Measurements from ENCODE around the gene SOBP. TPM values are rescaled to one million over a fixed set of nuclear protein-coding genes. Genes with fewer than 3 reads are reported as not detected.
"Not testable (repeated sequence)": the region's sequence is repeated elsewhere in the genome, so short reads cannot be mapped to it uniquely, and the experiment has no call there.

The SOBP gene
- total and polyA plus RNA-seq, 2 donors (not counting 1 experiment from before 2014, with no cell fraction given), result 2.7 to 6.3 TPM

GRCh38 chr6:107547451-107547840 is 57.5 kb downstream of the SOBP start:
- no peak overlapping the region for H2AFZ ChIP-seq (ENCODE audit: low read length)
- H3K27ac ChIP-seq (ENCODE audit: insufficient read depth, low read length), result no peak overlapping the region
- no peaks in the 10 kb centered on the region for H3K4me1 ChIP-seq (ENCODE audit: control insufficient read depth, extremely low read depth, insufficient read depth, low read length)
- no peak overlapping the region for H3K4me3 ChIP-seq (replicated peaks in 1 of 4; ENCODE audit: control extremely low read depth in 1 of 4, insufficient read depth in 1 of 4, low read depth in 3 of 4, low read length in 4 of 4)
- TF ChIP-seq EZH2 (IDR thresholded peaks at IDR 0.05; ENCODE audit: low read length, missing control alignments) (no peak), CTCF (conservative IDR thresholded peaks at IDR 0.05 in 1 of 2, IDR thresholded peaks at IDR 0.05 in 1 of 2; ENCODE audit: low read depth in 1 of 2, low read length in 2 of 2) (no peak)
- H3K4me2 ChIP-seq (ENCODE audit: extremely low read depth, insufficient read depth, low read length), result no peak overlapping the region
- H3K79me2 ChIP-seq (ENCODE audit: control insufficient read depth, insufficient read depth, low read length), result no peaks in the 10 kb centered on the region
- DNase-seq (ENCODE audit: low read depth in 2 of 2), result no peak
- H3K9ac ChIP-seq (ENCODE audit: insufficient read depth, low read length), result no peak overlapping the region
- peaks cover 1% of the 10 kb centered on the region for H3K36me3 ChIP-seq (ENCODE audit: control insufficient read depth, insufficient read depth, low read length)
- no peaks in the 10 kb centered on the region for H3K27me3 ChIP-seq (ENCODE audit: control insufficient read depth, insufficient read depth, low read length)
- no peaks in the 10 kb centered on the region for H3K9me3 ChIP-seq (ENCODE audit: control insufficient read depth, insufficient read depth, low read depth, low read length)
- H4K20me1 ChIP-seq (ENCODE audit: control insufficient read depth, extremely low read depth, insufficient read depth, low read length), result no peaks in the 10 kb centered on the region

- TF ChIP-seq EZH2 (IDR thresholded peaks at IDR 0.05; ENCODE audit: low read length, missing control alignments) (no peak), CTCF (conservative IDR thresholded peaks at IDR 0.05 in 1 of 2, IDR thresholded peaks at IDR 0.05 in 1 of 2; ENCODE audit: low read depth in 1 of 2, low read length in 2 of 2) (no peak)
- Histone ChIP-seq H2AFZ (ENCODE audit: low read length) (no peak overlapping the region), H4K20me1 (ENCODE audit: control insufficient read depth, extremely low read depth, insufficient read depth, low read length) (no peaks in the 10 kb centered on the region), H3K36me3 (ENCODE audit: control insufficient read depth, insufficient read depth, low read length) (no peaks in the 10 kb centered on the region), H3K9me3 (ENCODE audit: control insufficient read depth, insufficient read depth, low read depth, low read length) (no peaks in the 10 kb centered on the region), H3K4me1 (ENCODE audit: control insufficient read depth, extremely low read depth, insufficient read depth, low read length) (no peaks in the 10 kb centered on the region), H3K79me2 (ENCODE audit: control insufficient read depth, insufficient read depth, low read length) (no peaks in the 10 kb centered on the region), H3K9ac (ENCODE audit: insufficient read depth, low read length) (no peak overlapping the region), H3K4me3 (replicated peaks in 1 of 4; ENCODE audit: control extremely low read depth in 1 of 4, insufficient read depth in 1 of 4, low read depth in 3 of 4, low read length in 4 of 4) (no peak overlapping the region), H3K4me2 (ENCODE audit: extremely low read depth, insufficient read depth, low read length) (no peak overlapping the region), H3K27ac (ENCODE audit: insufficient read depth, low read length) (no peak overlapping the region), H3K27me3 (ENCODE audit: control insufficient read depth, insufficient read depth, low read length) (no peaks in the 10 kb centered on the region)
- no peak for DNase-seq (ENCODE audit: low read depth in 2 of 2)
Observed at GRCh38 chr6:107550241-107550840, 60.4 kb downstream of the SOBP start.

GRCh38 chr6:107550906-107551305 is 61.0 kb downstream of the SOBP start:
- Histone ChIP-seq H3K27ac (ENCODE audit: insufficient read depth, low read length) (no peak overlapping the region), H3K79me2 (ENCODE audit: control insufficient read depth, insufficient read depth, low read length) (no peaks in the 10 kb centered on the region), H3K4me2 (ENCODE audit: extremely low read depth, insufficient read depth, low read length) (no peak overlapping the region), H3K9me3 (ENCODE audit: control insufficient read depth, insufficient read depth, low read depth, low read length) (no peaks in the 10 kb centered on the region), H3K36me3 (ENCODE audit: control insufficient read depth, insufficient read depth, low read length) (no peaks in the 10 kb centered on the region), H3K4me1 (ENCODE audit: control insufficient read depth, extremely low read depth, insufficient read depth, low read length) (no peaks in the 10 kb centered on the region), H3K9ac (ENCODE audit: insufficient read depth, low read length) (no peak overlapping the region), H4K20me1 (ENCODE audit: control insufficient read depth, extremely low read depth, insufficient read depth, low read length) (no peaks in the 10 kb centered on the region), H3K4me3 (replicated peaks in 1 of 4; ENCODE audit: control extremely low read depth in 1 of 4, insufficient read depth in 1 of 4, low read depth in 3 of 4, low read length in 4 of 4) (no peak overlapping the region), H2AFZ (ENCODE audit: low read length) (no peak overlapping the region), H3K27me3 (ENCODE audit: control insufficient read depth, insufficient read depth, low read length) (no peaks in the 10 kb centered on the region)
- TF ChIP-seq EZH2 (IDR thresholded peaks at IDR 0.05; ENCODE audit: low read length, missing control alignments) (no peak), CTCF (conservative IDR thresholded peaks at IDR 0.05 in 1 of 2, IDR thresholded peaks at IDR 0.05 in 1 of 2; ENCODE audit: low read depth in 1 of 2, low read length in 2 of 2) (no peak)
- no peak for DNase-seq (ENCODE audit: low read depth in 2 of 2)

- not testable (repeated sequence) for H3K9ac ChIP-seq (ENCODE audit: insufficient read depth, low read length); H3K4me3 ChIP-seq (replicated peaks in 1 of 4; ENCODE audit: control extremely low read depth in 1 of 4, insufficient read depth in 1 of 4, low read depth in 3 of 4, low read length in 4 of 4); H3K9me3 ChIP-seq (ENCODE audit: control insufficient read depth, insufficient read depth, low read depth, low read length); H4K20me1 ChIP-seq (ENCODE audit: control insufficient read depth, extremely low read depth, insufficient read depth, low read length); H3K4me2 ChIP-seq (ENCODE audit: extremely low read depth, insufficient read depth, low read length); H3K27me3 ChIP-seq (ENCODE audit: control insufficient read depth, insufficient read depth, low read length); H3K79me2 ChIP-seq (ENCODE audit: control insufficient read depth, insufficient read depth, low read length); H3K36me3 ChIP-seq (ENCODE audit: control insufficient read depth, insufficient read depth, low read length); H2AFZ ChIP-seq (ENCODE audit: low read length); H3K27ac ChIP-seq (ENCODE audit: insufficient read depth, low read length); DNase-seq (ENCODE audit: low read depth in 2 of 2); H3K4me1 ChIP-seq (ENCODE audit: control insufficient read depth, extremely low read depth, insufficient read depth, low read length)
Observed at GRCh38 chr6:107553121-107553520, 63.2 kb downstream of the SOBP start.
